Activated T-helper 2 cell treated with anti-CD3 and anti-CD28 coated beads, Interferon-gamma antibody, Interleukin-2, Interleukin-4, amounts not matched to agents 10 μg/mL and 5 μg/mL and 100 μg/mL, durations not matched to agents 14 hours and 24 hours and 36 hours (primary cell): Measurements from ENCODE around the gene RBM34. TPM values are rescaled to one million over a fixed set of nuclear protein-coding genes. Genes with fewer than 3 reads are reported as not detected.
"Not testable (repeated sequence)": the region's sequence is repeated elsewhere in the genome, so short reads cannot be mapped to it uniquely, and the experiment has no call there.

Experiments
- DNase-seq: peaks from one replicate; pipeline ENCODE4 v3.0.0; 2021; ENCODE audit warnings: low spot score
- H3K27ac Mint-ChIP-seq: one replicate; pipeline ENCODE4 v1.8.0; 2021; ENCODE audit warnings: mixed read lengths
- H3K27me3 Mint-ChIP-seq: one replicate; pipeline ENCODE4 v1.8.0; 2021; ENCODE audit warnings: low read depth, mixed read lengths
- H3K36me3 Mint-ChIP-seq: one replicate; pipeline ENCODE4 v1.8.0; 2021; ENCODE audit warnings: low read depth, mixed read lengths
- H3K4me1 Mint-ChIP-seq: one replicate; pipeline ENCODE4 v1.8.0; 2021; ENCODE audit warnings: low read depth, mixed read lengths
- H3K4me3 Mint-ChIP-seq: one replicate; pipeline ENCODE4 v1.8.0; 2021; ENCODE audit warnings: low read depth, mild to moderate bottlenecking, moderate library complexity, mixed read lengths
- H3K9me3 Mint-ChIP-seq: one replicate; pipeline ENCODE4 v1.8.0; 2021; ENCODE audit warnings: mixed read lengths
- intact Hi-C: fragments of 100-400 bp; cut with micrococcal nuclease; formaldehyde crosslinking; loops from one replicate; pipeline ENCODE4 v1.15.1; 2023
- total RNA-seq: library from RNA; stranded (reverse); gene quantifications from 2 replicates; pipeline ENCODE4 v1.2.3, GENCODE V29; 2022

Gene RBM34
- total RNA-seq, 1 donor from 2014 or later = 125 TPM

DNA sequence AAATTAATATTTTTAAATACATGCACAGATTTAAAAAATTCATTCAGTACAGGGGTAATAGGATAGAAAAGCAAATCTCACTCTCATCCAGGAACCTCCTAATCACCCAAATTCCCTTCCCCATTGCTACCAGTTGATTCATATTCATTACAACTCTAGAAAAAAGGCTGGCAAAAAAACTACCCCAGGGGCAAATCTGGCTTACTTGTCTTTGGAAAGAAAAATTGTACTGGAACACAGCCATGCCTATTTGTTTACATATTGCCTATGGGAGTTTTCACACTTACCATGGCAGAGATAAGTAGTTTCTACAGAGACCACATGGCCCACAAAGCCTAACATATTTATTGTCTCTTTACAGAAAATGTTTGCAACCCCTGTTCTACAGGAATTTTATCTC lies 8.9 kb upstream of the RBM34 start:
- intact Hi-C loops = loop anchor here (10.0 kb wide), 1 partner anchor 475 kb away; the partner anchor contains the start of gene GNG4
- Mint-ChIP-seq H3K27ac (no peak overlapping the region), H3K4me1 (no peaks in the 10 kb centered on the region), H3K9me3 (no peaks in the 10 kb centered on the region), H3K36me3 (peaks cover 63% of the 10 kb centered on the region), H3K27me3 (no peaks in the 10 kb centered on the region), H3K4me3 (no peak overlapping the region)
- no peak for DNase-seq

DNA sequence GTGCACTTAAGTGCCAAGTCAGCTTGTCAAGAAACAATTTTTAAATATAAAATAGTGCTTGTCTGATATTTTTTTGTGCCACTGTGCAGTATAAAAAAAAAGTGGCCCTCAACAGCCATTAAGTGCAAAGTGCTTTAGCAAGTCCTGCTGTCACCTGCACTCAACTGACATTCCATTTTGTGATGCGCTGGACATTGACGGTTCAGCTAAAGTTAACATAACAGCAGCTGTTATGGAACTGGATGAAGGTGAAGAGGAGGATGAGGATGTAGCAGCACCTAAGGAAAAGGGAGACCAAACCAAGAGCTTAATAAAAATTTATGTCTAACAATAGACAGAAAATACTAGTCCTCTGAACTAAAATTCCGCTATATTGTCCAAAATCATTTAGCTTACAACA lies 7.3 kb upstream of the RBM34 start:
- Mint-ChIP-seq H3K27ac (no peak overlapping the region), H3K27me3 (no peaks in the 10 kb centered on the region), H3K4me3 (no peak overlapping the region), H3K4me1 (no peaks in the 10 kb centered on the region), H3K9me3 (no peaks in the 10 kb centered on the region), H3K36me3 (peaks cover 53% of the 10 kb centered on the region)
- intact Hi-C loops = loop anchor here (10.0 kb wide), 1 partner anchor 476 kb away; the partner anchor contains the start of gene GNG4
- DNase-seq = no peak

GRCh38 chr1:235161685-235162327 lies 756 bp upstream of the RBM34 start:
- Mint-ChIP-seq H3K4me1 (peaks cover 13% of the 10 kb centered on the region), H3K27me3 (no peaks in the 10 kb centered on the region), H3K27ac (peak overlapping the region; percentile 97), H3K36me3 (peaks cover 26% of the 10 kb centered on the region), H3K4me3 (peak overlapping the region; percentile 99), H3K9me3 (no peaks in the 10 kb centered on the region)
- no peak for DNase-seq
- intact Hi-C loops = loop anchor here (1.0 to 10.0 kb wide), 5 partner anchors 33 to 483 kb away; partner anchors contain the start of genes ARID4B, GGPS1 and GNG4

- Mint-ChIP-seq H3K36me3 (peaks cover 26% of the 10 kb centered on the region), H3K4me1 (peaks cover 13% of the 10 kb centered on the region), H3K9me3 (no peaks in the 10 kb centered on the region), H3K27me3 (no peaks in the 10 kb centered on the region), H3K4me3 (peak overlapping the region; percentile 99), H3K27ac (peak overlapping the region; percentile 97)
- no peak for DNase-seq
- intact Hi-C loops = loop anchor here (5.0 to 10.0 kb wide), 2 partner anchors 47 to 484 kb away; partner anchors contain the start of gene GNG4
These were observed 580 bp downstream of the RBM34 start for GRCh38 chr1:235160383-235160956.

- H3K36me3 Mint-ChIP-seq = peaks cover 23% of the 10 kb centered on the region
- H3K4me1 Mint-ChIP-seq = peaks cover 13% of the 10 kb centered on the region
- H3K27ac Mint-ChIP-seq = peak overlapping the region; percentile 56
- DNase-seq = peak; percentile 6
- not testable (repeated sequence) for H3K9me3 Mint-ChIP-seq, H3K27me3 Mint-ChIP-seq
- peak overlapping the region; percentile 99 for H3K4me3 Mint-ChIP-seq
- intact Hi-C loops = loop anchor here (5.0 to 10.0 kb wide), 2 partner anchors 47 to 485 kb away; partner anchors contain the start of gene GNG4
These were observed 1.1 kb downstream of the RBM34 start for GRCh38 chr1:235159930-235160329.

GRCh38 chr1:235159284-235159683 lies 1.8 kb downstream of the RBM34 start:
- Mint-ChIP-seq H3K4me1 (peaks cover 13% of the 10 kb centered on the region), H3K36me3 (peaks cover 25% of the 10 kb centered on the region), H3K4me3 (peak overlapping the region; percentile 99)
- H3K27ac Mint-ChIP-seq, intact Hi-C loops, H3K9me3 Mint-ChIP-seq, H3K27me3 Mint-ChIP-seq: not testable (repeated sequence)
- peak; percentile 7 for DNase-seq

DNA sequence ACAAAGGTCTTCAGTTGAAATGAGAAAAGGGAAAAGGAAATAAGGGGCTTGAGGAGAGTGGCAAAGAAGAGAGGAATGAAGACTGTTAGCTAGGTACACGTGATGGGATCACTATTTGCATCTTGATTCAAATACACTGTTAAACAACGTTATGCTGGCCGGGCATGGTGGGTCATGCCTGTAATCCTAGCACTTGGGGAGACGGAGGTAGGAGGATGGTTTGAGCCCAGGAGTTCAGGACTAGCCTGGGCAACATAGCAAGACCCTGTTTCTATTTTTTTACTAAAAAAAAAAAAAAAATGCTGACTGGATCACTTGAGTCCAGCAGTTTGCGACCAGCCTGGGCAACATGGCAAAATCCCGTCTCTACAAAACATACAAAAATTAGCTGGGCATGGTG lies 2.4 kb downstream of the RBM34 start:
- intact Hi-C loops = no loop called here
- no peak overlapping the region for H3K27ac Mint-ChIP-seq

DNA sequence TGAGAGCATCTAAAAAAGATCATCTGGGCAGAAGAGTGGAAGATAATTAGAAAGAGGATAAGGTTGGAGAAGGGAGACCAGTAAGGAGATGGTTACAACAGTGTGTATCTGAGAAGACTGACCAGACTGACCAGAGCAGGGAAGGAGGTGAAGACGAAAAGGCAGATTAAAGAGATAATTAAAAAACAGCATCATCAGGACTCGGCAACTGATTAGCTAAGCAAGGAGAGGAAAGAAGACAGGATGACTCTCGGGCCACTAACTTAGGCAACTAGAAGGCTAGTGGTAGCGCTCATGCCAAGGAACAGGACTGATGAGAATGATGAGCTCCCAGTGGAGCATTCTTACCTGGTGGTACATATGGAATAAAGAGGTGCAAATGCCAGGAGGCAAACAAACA lies 3.9 kb downstream of the RBM34 start:
- intact Hi-C loops = no loop called here
- H3K27ac Mint-ChIP-seq = no peak overlapping the region
- no peak for DNase-seq
- no peaks in the 10 kb centered on the region for H3K9me3 Mint-ChIP-seq
- H3K27me3 Mint-ChIP-seq = no peaks in the 10 kb centered on the region
- peaks cover 47% of the 10 kb centered on the region for H3K36me3 Mint-ChIP-seq
- H3K4me1 Mint-ChIP-seq = peaks cover 13% of the 10 kb centered on the region
- H3K4me3 Mint-ChIP-seq = no peak overlapping the region

More for the DNA sequence above, 2.4 kb downstream of the RBM34 start:
- Mint-ChIP-seq H3K27me3 (no peaks in the 10 kb centered on the region), H3K36me3 (peaks cover 31% of the 10 kb centered on the region), H3K4me1 (peaks cover 13% of the 10 kb centered on the region), H3K4me3 (peak overlapping the region; percentile 48), H3K9me3 (no peaks in the 10 kb centered on the region)
- no peak for DNase-seq

GRCh38 chr1:235156740-235157139 lies 4.3 kb downstream of the RBM34 start:
- Mint-ChIP-seq H3K27me3 (no peaks in the 10 kb centered on the region), H3K4me1 (peaks cover 11% of the 10 kb centered on the region)
- intact Hi-C loops = no loop called here

DNA sequence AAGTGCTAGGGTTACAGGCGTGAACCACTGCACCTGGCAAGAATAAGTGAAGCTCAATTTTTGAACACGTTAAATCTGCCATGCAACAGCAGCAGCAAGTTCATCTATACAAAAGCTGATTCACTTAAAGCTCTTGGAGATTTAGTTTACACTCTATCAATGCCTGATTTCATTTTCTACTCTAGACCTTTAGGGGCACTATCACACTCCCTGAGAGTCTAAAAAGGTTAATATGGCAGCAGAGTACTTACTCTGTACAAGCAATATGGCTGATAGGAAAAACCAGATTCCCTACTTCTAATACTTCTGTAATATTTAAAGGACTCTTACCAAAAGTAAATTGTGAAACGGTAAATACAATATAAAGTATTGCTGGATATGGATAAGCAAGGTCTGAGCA lies 4.8 kb downstream of the RBM34 start:
- H3K27me3 Mint-ChIP-seq = no peaks in the 10 kb centered on the region
- no peak for DNase-seq
- intact Hi-C loops = no loop called here
- no peak overlapping the region for H3K27ac Mint-ChIP-seq
- peaks cover 13% of the 10 kb centered on the region for H3K4me1 Mint-ChIP-seq
- no peak overlapping the region for H3K4me3 Mint-ChIP-seq
- H3K9me3 Mint-ChIP-seq = no peaks in the 10 kb centered on the region
- H3K36me3 Mint-ChIP-seq = peaks cover 51% of the 10 kb centered on the region

More at GRCh38 chr1:235156740-235157139, 4.3 kb downstream of the RBM34 start:
- H3K27ac Mint-ChIP-seq = no peak overlapping the region
- no peak for DNase-seq
- peaks cover 47% of the 10 kb centered on the region for H3K36me3 Mint-ChIP-seq
- no peak overlapping the region for H3K4me3 Mint-ChIP-seq
- H3K9me3 Mint-ChIP-seq = no peaks in the 10 kb centered on the region

DNA sequence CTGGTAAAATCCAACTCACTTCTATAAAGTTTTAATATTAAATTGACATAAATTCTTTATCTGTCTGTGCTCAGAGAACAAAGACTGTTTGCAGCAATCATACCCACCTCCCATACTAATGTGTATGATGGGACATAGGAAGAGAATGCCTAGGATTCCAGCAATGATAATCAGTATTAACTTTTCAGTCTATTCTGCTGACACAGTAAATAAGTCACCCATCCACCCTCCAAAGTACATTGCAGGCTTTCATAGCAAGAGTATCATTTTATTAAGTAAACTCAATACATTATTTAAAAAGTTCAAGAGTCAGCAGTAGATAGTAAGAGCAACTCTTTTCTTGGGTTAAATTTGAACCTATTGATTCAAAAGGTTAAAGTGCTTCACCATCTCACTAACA lies 8.8 kb downstream of the RBM34 start:
- Mint-ChIP-seq H3K27ac (no peak overlapping the region), H3K4me1 (peaks cover 19% of the 10 kb centered on the region), H3K9me3 (no peaks in the 10 kb centered on the region), H3K27me3 (no peaks in the 10 kb centered on the region), H3K4me3 (no peak overlapping the region), H3K36me3 (peaks cover 70% of the 10 kb centered on the region)
- DNase-seq = no peak
- intact Hi-C loops = no loop called here

GRCh38 chr1:235151033-235151432 lies 10.0 kb downstream of the RBM34 start:
- DNase-seq = no peak
- intact Hi-C loops = no loop called here
- H3K27me3 Mint-ChIP-seq = no peaks in the 10 kb centered on the region
- no peaks in the 10 kb centered on the region for H3K9me3 Mint-ChIP-seq
- no peak overlapping the region for H3K27ac Mint-ChIP-seq
- no peak overlapping the region for H3K4me3 Mint-ChIP-seq
- H3K4me1 Mint-ChIP-seq = peaks cover 19% of the 10 kb centered on the region
- peaks cover 78% of the 10 kb centered on the region for H3K36me3 Mint-ChIP-seq

GRCh38 chr1:235149824-235150223 lies 11.2 kb downstream of the RBM34 start:
- Mint-ChIP-seq H3K36me3 (peaks cover 86% of the 10 kb centered on the region), H3K4me1 (peaks cover 19% of the 10 kb centered on the region), H3K27me3 (no peaks in the 10 kb centered on the region), H3K9me3 (no peaks in the 10 kb centered on the region), H3K4me3 (no peak overlapping the region), H3K27ac (no peak overlapping the region)
- DNase-seq = no peak
- intact Hi-C loops = no loop called here
